A549 (cell line): ENCODE measurements around the gene UST. TPM values are rescaled to one million over a fixed set of nuclear protein-coding genes. Genes with fewer than 3 reads are reported as not detected.

ENCODE experiments used
- ATAC-seq, 2 experiments: fragments of 200-7000 bp in 1 of 2; fragments of >200 bp in 1 of 2; cut with Nextera tagmentation in 1 of 2; cut with Tn5 transposase in 1 of 2; 3 replicates each; pipeline versions ENCODE4 v1.8.0 to v1.9.1; 2018 to 2020; ENCODE audit warnings: mild to moderate bottlenecking in 1 of 2, moderate library complexity in 1 of 2
- CTCF ChIA-PET: fragments of 300-600 bp; sonication (Branson Sonifier 250); formaldehyde crosslinking; extraction: SDS; loops from one replicate; lab custom pipeline; 2021; ENCODE audit warnings: antibody characterized with exemption, inconsistent platforms; lab: Yijun Ruan, JAX
- POLR2A ChIA-PET: fragments of 350-600 bp; formaldehyde crosslinking; extraction: SDS; loops from one replicate; lab custom pipeline; 2021; ENCODE audit warnings: antibody characterized with exemption, inconsistent platforms; lab: Yijun Ruan, JAX
- DNase-seq, 2 experiments: peaks; one replicate each; pipeline versions ENCODE4 v3.0.0 to v3.0.0-alpha.2; 2011 to 2016; ENCODE audit warnings: low read depth in 1 of 2, low spot score in 1 of 2
- FAIRE-seq: peaks from 2 replicates; lab custom pipeline; 2011; peaks lifted over from hg19 to GRCh38; lab: Jason Lieb, UNC
- H3K27ac ChIP-seq, 2 experiments: fragments of >200 bp; sonication (Bioruptor Twin); formaldehyde crosslinking; 3 replicates each; pipeline ENCODE4 v1.5.1; 2016 to 2017
- H3K4me1 ChIP-seq: fragments of >200 bp; sonication (Bioruptor Twin); formaldehyde crosslinking; 3 replicates; pipeline ENCODE4 v1.6.1; 2016
- H3K4me2 ChIP-seq: fragments of >200 bp; sonication (Bioruptor Twin); formaldehyde crosslinking; 3 replicates; pipeline ENCODE4 v1.6.1; 2016
- H3K4me3 ChIP-seq: fragments of >200 bp; sonication (Bioruptor Twin); formaldehyde crosslinking; 3 replicates; pipeline ENCODE4 v1.5.1; 2016
- H3K9me3 ChIP-seq: fragments of >200 bp; sonication (Bioruptor Twin); formaldehyde crosslinking; 3 replicates; pipeline ENCODE4 v1.6.1; 2016
- CBX2 ChIP-seq: fragments of 200-600 bp; sonication (generic); IDR thresholded peaks from 2 replicates; pipeline ENCODE4 v1.6.1; 2016; ENCODE audit warnings: low read depth, mild to moderate bottlenecking, borderline replicate concordance
- CBX8 ChIP-seq: fragments of 200-600 bp; sonication (generic); IDR thresholded peaks from 2 replicates; pipeline ENCODE4 v1.6.1; 2016
- CEBPB ChIP-seq, 2 experiments: fragments of >200 bp in 1 of 2; sonication (Bioruptor Twin) in 1 of 2; formaldehyde crosslinking in 1 of 2; IDR thresholded peaks; 2 replicates each; pipeline ENCODE4 v1.6.1; 2012 to 2016
- CHD4 ChIP-seq: fragments of 200-600 bp; sonication (generic); IDR thresholded peaks from 2 replicates; pipeline ENCODE4 v1.6.1; 2016; ENCODE audit warnings: antibody characterized with exemption, mild to moderate bottlenecking, borderline replicate concordance
- EHF ChIP-seq: fragments of 250-450 bp; sonication (Bioruptor Pico); IDR thresholded peaks from 2 replicates; pipeline ENCODE4 v1.5.0; 2020; ENCODE audit warnings: mild to moderate bottlenecking
- FOSL2 ChIP-seq, 2 experiments: fragments of 450-650 bp in 1 of 2; fragments of >200 bp in 1 of 2; sonication (Bioruptor Twin) in 1 of 2; formaldehyde crosslinking; IDR thresholded peaks; 2 replicates each; pipeline versions ENCODE4 v1.5.0 to v1.6.1; 2016 to 2020; ENCODE audit warnings: mild to moderate bottlenecking in 1 of 2, moderate library complexity in 1 of 2
- HOXB13 ChIP-seq: fragments of 250-450 bp; sonication (Bioruptor Pico); IDR thresholded peaks from 2 replicates; pipeline ENCODE4 v1.5.0; 2020; ENCODE audit warnings: low read depth, mild to moderate bottlenecking, moderate library complexity
- HOXB5 ChIP-seq: fragments of 250-450 bp; sonication (Bioruptor Pico); IDR thresholded peaks from 2 replicates; pipeline ENCODE4 v1.5.0; 2020; ENCODE audit warnings: mild to moderate bottlenecking, moderate library complexity
- MAX ChIP-seq: IDR thresholded peaks from 2 replicates; pipeline ENCODE4 v1.6.1; 2012
- NPAS2 ChIP-seq: fragments of 250-450 bp; sonication (Bioruptor Pico); IDR thresholded peaks from 2 replicates; pipeline ENCODE4 v1.8.0; 2022; ENCODE audit warnings: mild to moderate bottlenecking, moderate library complexity, borderline replicate concordance
- NR3C1 ChIP-seq: fragments of >200 bp; sonication (Bioruptor Twin); formaldehyde crosslinking; IDR thresholded peaks from 3 replicates; pipeline ENCODE4 v1.6.1; 2017
- PHF8 ChIP-seq: fragments of 200-600 bp; sonication (generic); IDR thresholded peaks from 2 replicates; pipeline ENCODE4 v1.6.1; 2016; ENCODE audit warnings: low read depth, mild to moderate bottlenecking, antibody characterized with exemption, moderate library complexity, borderline replicate concordance
- POLR2AphosphoS2 ChIP-seq: conservative IDR thresholded peaks from 2 replicates; pipeline ENCODE4 v1.6.1; 2012; ENCODE audit warnings: low read length, improper control_type of control experiment, inconsistent platforms
- RAD21 ChIP-seq, 2 experiments: fragments of >200 bp in 1 of 2; sonication (Bioruptor Twin) in 1 of 2; formaldehyde crosslinking in 1 of 2; IDR thresholded peaks in 1 of 2; conservative IDR thresholded peaks in 1 of 2; 2 replicates in 1 of 2; 3 replicates in 1 of 2; pipeline ENCODE4 v1.6.1; 2012 to 2018; ENCODE audit warnings: inconsistent platforms in 1 of 2
- RFX5 ChIP-seq: fragments of 450-650 bp; IDR thresholded peaks from 2 replicates; pipeline ENCODE4 v1.7.1; 2014; ENCODE audit warnings: antibody characterized with exemption, mild to moderate bottlenecking, moderate library complexity
- RNF2 ChIP-seq: fragments of 200-600 bp; sonication (generic); IDR thresholded peaks from 2 replicates; pipeline ENCODE4 v1.6.1; 2016; ENCODE audit warnings: low read depth, mild to moderate bottlenecking, antibody characterized with exemption, moderate library complexity, borderline replicate concordance
- SREBF2 ChIP-seq: fragments of 450-650 bp; IDR thresholded peaks from 2 replicates; pipeline ENCODE4 v1.6.1; 2014; ENCODE audit warnings: mild to moderate bottlenecking, moderate library complexity
- ZC3H11A ChIP-seq: fragments of 450-650 bp; IDR thresholded peaks from 2 replicates; pipeline ENCODE4 v1.6.1; 2014; ENCODE audit warnings: antibody characterized with exemption, mild to moderate bottlenecking
- ZFP36 ChIP-seq: fragments of 450-650 bp; IDR thresholded peaks from 2 replicates; pipeline ENCODE4 v1.6.1; 2014; ENCODE audit warnings: borderline replicate concordance; ENCODE audit not compliant: partially characterized antibody
- ZNF302 ChIP-seq: fragments of 250-450 bp; sonication (Bioruptor Pico); IDR thresholded peaks from 2 replicates; pipeline ENCODE4 v1.9.0; 2021; ENCODE audit warnings: inconsistent platforms, mild to moderate bottlenecking, moderate library complexity
- ZSCAN20 ChIP-seq: fragments of 250-450 bp; sonication (Bioruptor Pico); IDR thresholded peaks from 2 replicates; pipeline ENCODE4 v1.8.0; 2022; ENCODE audit warnings: mild to moderate bottlenecking, moderate library complexity
- WGBS: methylation state at CpG from one replicate; pipeline ENCODE4 v1.1.6; 2017; ENCODE audit errors: missing lambda C conversion rate; 5-methylcytosine and 5-hydroxymethylcytosine counted together
- polyA plus RNA-seq, 4 experiments: library from polyadenylated mRNA; depleted of rRNA in 3 of 4; stranded (reverse); fragments of >200 nt; fragmentation: RNase III in 1 of 4; extraction: RNeasy Plus Mini Kit Qiagen cat#74134 plus additional on column Dnase treatment in 1 of 4; gene quantifications; 2 replicates in 3 of 4; 3 replicates in 1 of 4; pipeline ENCODE4 v1.2.3, GENCODE V29; 2011 to 2017

UST gene
- polyA plus RNA-seq, 2 of the 4 experiments (the other 2 are of a cell fraction), result 0.54 to 1.7 TPM

DNA sequence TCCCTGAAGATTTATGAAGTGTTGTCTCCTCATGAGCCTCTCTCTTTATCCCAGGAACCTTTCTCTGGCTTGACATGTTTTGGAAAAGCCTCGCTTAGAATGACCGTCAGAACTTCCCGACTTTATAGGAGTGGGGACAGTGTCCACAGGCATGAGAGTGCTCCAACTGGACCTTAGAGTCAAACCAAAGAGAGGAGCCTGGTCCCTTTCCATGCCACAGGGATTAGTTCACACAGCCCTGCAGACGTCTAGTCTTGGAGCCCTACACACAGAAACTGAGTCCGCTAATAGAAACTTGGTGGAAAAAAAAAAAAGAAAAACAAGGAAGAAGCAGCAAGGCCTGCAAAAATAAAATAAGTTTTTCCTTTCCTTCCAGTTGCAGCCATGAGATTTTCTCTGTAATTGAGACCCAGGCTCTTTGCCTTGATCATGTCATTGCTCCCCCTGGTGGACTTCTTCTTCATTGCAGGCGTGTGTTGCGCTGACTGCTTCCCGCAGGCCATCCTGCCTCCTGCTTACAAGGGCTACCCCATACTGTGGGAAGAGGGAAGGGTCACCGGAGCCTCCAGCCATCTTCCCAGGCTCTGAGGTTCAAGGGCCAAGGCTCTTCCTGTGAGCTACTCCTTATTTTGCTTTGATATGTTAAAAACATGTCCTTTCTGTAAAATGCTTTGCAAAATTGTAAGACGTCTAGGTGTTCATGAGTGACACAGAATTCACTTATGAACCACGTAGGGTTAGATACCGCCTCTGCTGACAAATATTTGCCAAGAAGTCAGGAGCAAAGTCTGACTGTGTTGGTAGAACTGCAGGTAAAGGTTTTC, 201.0 kb downstream of the UST start (continued):
- TF ChIP-seq MAX (no peak), ZC3H11A (no peak), NPAS2 (CRISPR knock-in tag) (no peak), CBX2 (no peak), CBX8 (no peak), EHF (no peak), SREBF2 (no peak), RNF2 (no peak)

- FAIRE-seq, result no peak
- no peaks in the 10 kb centered on the region for H3K9me3 ChIP-seq
- ChIA-PET CTCF (interaction anchor here (1.2 kb wide), 1 partner anchor 222 kb away, joined by 3 read pairs; no protein-coding TSS in a partner anchor), POLR2A (no interaction called here)
- no peak for ATAC-seq
- no peak for DNase-seq
- H3K4me3 ChIP-seq, result no peak overlapping the region
- no peak overlapping the region for H3K4me2 ChIP-seq
- 27% methylated on average over 6 of the region's 6 CpGs for WGBS
- H3K27ac ChIP-seq, result no peak overlapping the region
- TF ChIP-seq CBX2 (no peak), RFX5 (no peak), HOXB13 (CRISPR knock-in tag) (no peak), RAD21 (conservative IDR thresholded peaks at IDR 0.05 in 1 of 2, IDR thresholded peaks at IDR 0.05 in 1 of 2) (no peak), PHF8 (no peak), NR3C1 (no peak), EHF (no peak)
- TF ChIP-seq, all 56 proteins: peak for 0
- no peaks in the 10 kb centered on the region for H3K4me1 ChIP-seq
Observed at GRCh38 chr6:148951662-148952061, 204.8 kb downstream of the UST start.

GRCh38 chr6:148952147-148953035, 205.6 kb downstream of the UST start:
- TF ChIP-seq CHD4 (no peak), HOXB5 (CRISPR knock-in tag) (no peak)
- H3K9me3 ChIP-seq, result no peaks in the 10 kb centered on the region
- WGBS, result 27% methylated on average over 10 of the region's 10 CpGs
- no peak for DNase-seq
- H3K27ac ChIP-seq, result no peak overlapping the region
- no peak for FAIRE-seq
- no peak overlapping the region for H3K4me3 ChIP-seq
- POLR2A ChIA-PET, result no interaction called here
- no peak overlapping the region for H3K4me2 ChIP-seq
- ATAC-seq, result no peak
- no peaks in the 10 kb centered on the region for H3K4me1 ChIP-seq
- CTCF ChIA-PET, result no interaction called here

GRCh38 chr6:148954461-148954860, 207.6 kb downstream of the UST start:
- Histone ChIP-seq H3K27ac (no peak overlapping the region), H3K4me2 (no peak overlapping the region), H3K9me3 (no peaks in the 10 kb centered on the region), H3K4me3 (no peak overlapping the region), H3K4me1 (no peaks in the 10 kb centered on the region)
- FAIRE-seq (no peak), ATAC-seq (no peak), DNase-seq (no peak)
- CTCF ChIA-PET, result interaction anchor here (1.0 kb wide), 1 partner anchor 470 kb away, joined by 3 read pairs; no protein-coding TSS in a partner anchor
- TF ChIP-seq NR3C1, result no peak
- no peak for TF ChIP-seq ZSCAN20 (CRISPR knock-in tag)
- no peak for TF ChIP-seq FOSL2 (IDR thresholded peaks at IDR 0.05)
- no peak for TF ChIP-seq FOSL2 (CRISPR knock-in tag; IDR thresholded peaks at IDR 0.05)
- no peak for TF ChIP-seq POLR2AphosphoS2
- TF ChIP-seq ZNF302, result no peak
- no peak for TF ChIP-seq ZFP36
- TF ChIP-seq HOXB13 (CRISPR knock-in tag), result no peak
- no peak for TF ChIP-seq HOXB5 (CRISPR knock-in tag)
- no peak for TF ChIP-seq RAD21 (conservative IDR thresholded peaks at IDR 0.05 in 1 of 2, IDR thresholded peaks at IDR 0.05 in 1 of 2)
- no peak for TF ChIP-seq RFX5
- no peak for TF ChIP-seq CBX2
- TF ChIP-seq CEBPB (IDR thresholded peaks at IDR 0.05), result no peak
- TF ChIP-seq NPAS2 (CRISPR knock-in tag), result no peak
- 68% methylated on average over 6 of the region's 6 CpGs for WGBS
- POLR2A ChIA-PET, result no interaction called here
